Measurements from ENCODE around the gene CTIF.

- TF ChIP-seq EZH2 (IDR thresholded peaks at IDR 0.05; ENCODE audit: low read depth, unreplicated experiment) (no peak), CTCF (conservative IDR thresholded peaks at IDR 0.05; ENCODE audit: low read depth in 2 of 2) (no peak), JUNB (IDR thresholded peaks at IDR 0.05; ENCODE audit: unreplicated experiment) (no peak), CREB1 (CRISPR knock-in tag; IDR thresholded peaks at IDR 0.05; ENCODE audit: low read depth) (no peak), STAT1 (IDR thresholded peaks at IDR 0.05; ENCODE audit: unreplicated experiment) (no peak)
These were observed 158.6 kb downstream of the CTIF start for GRCh38 chr18:48697441-48697840.
